ENCODE data around the gene CCL17.
"Not testable (repeated sequence)": the region's sequence is repeated elsewhere in the genome, so short reads cannot be mapped to it uniquely, and the experiment has no call there.

CCL17 gene

DNA sequence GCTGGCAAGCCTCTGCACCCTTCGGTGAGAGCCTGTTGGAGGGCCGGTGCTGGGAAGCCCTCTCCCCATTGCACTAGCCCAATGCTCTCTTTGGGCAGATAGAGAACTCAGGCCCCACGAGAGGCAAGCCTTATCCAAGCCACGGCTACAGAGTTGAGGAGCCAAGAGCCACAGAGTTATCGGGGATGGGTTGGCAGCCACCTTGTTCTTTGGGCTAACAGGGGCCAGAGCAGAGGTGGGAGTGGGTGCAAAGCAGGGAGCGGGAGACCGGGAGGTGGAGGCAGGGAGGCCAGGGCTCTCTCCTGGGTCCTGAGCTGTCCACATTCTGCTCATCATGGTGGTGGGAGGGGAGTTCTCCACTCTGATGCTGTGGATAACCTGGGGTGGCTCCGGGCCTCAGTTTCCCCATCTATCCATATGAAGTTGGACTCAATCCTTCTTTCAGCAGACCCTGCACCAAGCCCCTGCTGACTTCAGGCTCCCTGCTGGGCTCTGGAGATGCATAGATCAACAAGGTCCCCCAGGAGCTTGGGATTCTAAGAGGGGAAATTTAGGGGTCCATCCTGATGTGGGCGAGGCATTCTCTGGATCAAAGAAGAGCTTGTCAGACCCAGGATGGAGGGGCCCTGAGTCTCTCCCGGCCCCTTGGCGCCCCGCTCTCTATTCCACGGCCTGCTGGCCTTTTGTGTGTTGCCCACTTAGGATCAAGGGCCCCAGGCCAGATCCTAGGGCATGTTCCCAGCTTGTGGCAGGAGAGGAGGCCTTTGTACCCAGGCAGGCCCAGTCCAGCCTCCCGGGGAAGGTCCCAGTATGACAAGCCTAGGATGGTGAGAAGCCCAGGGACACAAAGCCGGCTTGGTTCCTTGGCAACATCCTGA is 32.8 kb upstream of the CCL17 start:
- no peak for ATAC-seq (replicated peaks; ENCODE audit: extremely low read depth, poor library complexity, severe bottlenecking)
- no peak for DNase-seq (ENCODE audit: low spot score in 2 of 2)
- Mint-ChIP-seq H3K27me3 (peaks cover 31% of the 10 kb centered on the region), H3K4me3 (no peak overlapping the region), H3K36me3 (ENCODE audit: insufficient read depth) (no peaks in the 10 kb centered on the region), H3K9me3 (no peaks in the 10 kb centered on the region), H3K4me1 (no peaks in the 10 kb centered on the region), H3K27ac (ENCODE audit: low read depth) (no peak overlapping the region)

GRCh38 chr16:57372372-57373116 is 32.0 kb upstream of the CCL17 start, which contains the start of gene CX3CL1:
CX3CL1 (plus strand) TSS chr16:57372490; CDS start chr16:57372569, 79 bp downstream.
- no peaks in the 10 kb centered on the region for H3K36me3 Mint-ChIP-seq (ENCODE audit: insufficient read depth)
- DNase-seq (ENCODE audit: low spot score in 2 of 2), result no peak
- H3K27ac Mint-ChIP-seq (ENCODE audit: low read depth), result no peak within 1 kb of the TSS
- no peak for ATAC-seq (replicated peaks; ENCODE audit: extremely low read depth, poor library complexity, severe bottlenecking)
- no peak within 1 kb of the TSS for H3K4me3 Mint-ChIP-seq
- H3K9me3 Mint-ChIP-seq, result no peaks in the 10 kb centered on the region
- H3K4me1 Mint-ChIP-seq, result no peaks in the 10 kb centered on the region
- H3K27me3 Mint-ChIP-seq, result peaks cover 22% of the 10 kb centered on the region

DNA sequence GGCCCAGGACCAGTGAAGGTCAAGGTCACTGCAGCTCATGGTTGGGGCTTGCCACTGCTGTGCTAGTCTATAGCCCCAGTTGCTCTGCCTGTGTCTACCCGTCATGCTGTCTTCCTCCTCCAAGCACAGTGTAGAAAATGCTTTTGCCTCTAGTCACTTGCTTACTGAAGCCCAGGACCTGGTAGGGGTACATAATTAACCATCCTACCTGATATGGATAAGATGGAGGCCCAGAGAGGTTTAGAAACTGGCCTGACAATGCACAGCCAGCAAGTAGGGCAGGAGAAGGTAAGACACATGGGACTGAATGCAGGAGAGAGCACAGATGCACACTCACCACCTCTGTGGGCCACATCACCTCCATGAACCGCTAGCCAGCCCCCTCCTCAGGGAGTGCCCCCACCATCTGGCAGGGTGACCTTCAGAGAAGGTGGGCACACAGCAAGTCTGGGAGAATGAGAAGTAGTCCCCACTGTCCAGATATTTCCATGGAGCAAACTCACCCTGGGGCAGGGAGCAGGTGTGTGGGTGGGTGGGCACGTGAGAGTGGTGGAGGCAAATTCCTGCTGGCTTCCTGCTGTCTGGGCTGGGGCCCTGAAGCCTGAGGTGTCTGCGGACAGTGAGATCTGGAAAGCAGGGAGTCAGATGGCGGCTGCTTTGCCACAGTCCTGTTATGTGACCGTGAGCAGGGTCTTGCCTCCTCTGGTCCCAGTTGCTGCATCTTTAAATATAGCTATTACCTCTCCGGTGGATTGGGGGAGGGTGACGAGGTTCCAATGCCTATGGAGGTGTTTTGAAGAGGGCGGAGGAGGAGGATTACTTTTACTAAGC is 31.2 kb upstream of the CCL17 start:
- no peak overlapping the region for H3K27ac Mint-ChIP-seq (ENCODE audit: low read depth)
- DNase-seq (ENCODE audit: low spot score in 2 of 2) (no peak), ATAC-seq (replicated peaks; ENCODE audit: extremely low read depth, poor library complexity, severe bottlenecking) (no peak)
- no peak overlapping the region for H3K4me3 Mint-ChIP-seq
- H3K9me3 Mint-ChIP-seq, result no peaks in the 10 kb centered on the region
- no peaks in the 10 kb centered on the region for H3K36me3 Mint-ChIP-seq (ENCODE audit: insufficient read depth)
- no peaks in the 10 kb centered on the region for H3K4me1 Mint-ChIP-seq
- H3K27me3 Mint-ChIP-seq, result peaks cover 19% of the 10 kb centered on the region

GRCh38 chr16:57374067-57374534 is 30.5 kb upstream of the CCL17 start:
- H3K27me3 Mint-ChIP-seq, result peaks cover 11% of the 10 kb centered on the region
- no peak for ATAC-seq (replicated peaks; ENCODE audit: extremely low read depth, poor library complexity, severe bottlenecking)
- no peak for DNase-seq (ENCODE audit: low spot score in 2 of 2)

DNA sequence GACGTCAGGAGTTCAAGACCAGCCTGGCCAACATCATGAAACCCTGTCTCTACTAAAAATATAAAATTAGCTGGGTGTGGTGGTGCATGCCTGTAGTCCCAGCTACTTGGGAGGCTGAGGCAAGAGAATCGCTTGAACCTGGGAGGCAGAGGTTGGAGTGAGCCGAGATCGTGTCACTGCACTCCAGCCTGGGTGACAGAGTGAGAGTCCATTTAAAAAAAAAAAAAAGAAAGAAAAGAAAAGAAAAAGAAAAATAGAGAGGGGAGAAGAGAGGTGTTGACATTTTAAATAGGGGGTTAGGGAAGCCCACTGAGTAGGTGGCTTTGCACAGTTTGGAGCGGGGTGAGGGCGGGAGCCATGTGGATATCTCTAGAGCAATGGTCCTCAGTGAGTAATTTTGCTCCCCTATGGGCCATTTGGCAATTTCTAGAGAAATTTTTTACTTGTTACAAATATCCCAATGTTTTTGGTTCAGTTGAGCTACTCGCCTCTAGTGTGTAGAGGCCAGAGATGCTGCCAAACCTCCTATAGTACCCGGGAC is 29.6 kb upstream of the CCL17 start:
- not testable (repeated sequence) for H3K4me3 Mint-ChIP-seq; H3K27ac Mint-ChIP-seq (ENCODE audit: low read depth); H3K4me1 Mint-ChIP-seq; H3K27me3 Mint-ChIP-seq; DNase-seq (ENCODE audit: low spot score in 2 of 2); H3K9me3 Mint-ChIP-seq; H3K36me3 Mint-ChIP-seq (ENCODE audit: insufficient read depth); ATAC-seq (replicated peaks; ENCODE audit: extremely low read depth, poor library complexity, severe bottlenecking)

More at GRCh38 chr16:57374067-57374534, 30.5 kb upstream of the CCL17 start:
- Mint-ChIP-seq H3K36me3 (ENCODE audit: insufficient read depth) (no peaks in the 10 kb centered on the region), H3K27ac (ENCODE audit: low read depth) (no peak overlapping the region), H3K4me1 (no peaks in the 10 kb centered on the region), H3K9me3 (no peaks in the 10 kb centered on the region), H3K4me3 (no peak overlapping the region)

- no peaks in the 10 kb centered on the region for H3K9me3 Mint-ChIP-seq
Observed at GRCh38 chr16:57376313-57376818, 28.2 kb upstream of the CCL17 start.

DNA sequence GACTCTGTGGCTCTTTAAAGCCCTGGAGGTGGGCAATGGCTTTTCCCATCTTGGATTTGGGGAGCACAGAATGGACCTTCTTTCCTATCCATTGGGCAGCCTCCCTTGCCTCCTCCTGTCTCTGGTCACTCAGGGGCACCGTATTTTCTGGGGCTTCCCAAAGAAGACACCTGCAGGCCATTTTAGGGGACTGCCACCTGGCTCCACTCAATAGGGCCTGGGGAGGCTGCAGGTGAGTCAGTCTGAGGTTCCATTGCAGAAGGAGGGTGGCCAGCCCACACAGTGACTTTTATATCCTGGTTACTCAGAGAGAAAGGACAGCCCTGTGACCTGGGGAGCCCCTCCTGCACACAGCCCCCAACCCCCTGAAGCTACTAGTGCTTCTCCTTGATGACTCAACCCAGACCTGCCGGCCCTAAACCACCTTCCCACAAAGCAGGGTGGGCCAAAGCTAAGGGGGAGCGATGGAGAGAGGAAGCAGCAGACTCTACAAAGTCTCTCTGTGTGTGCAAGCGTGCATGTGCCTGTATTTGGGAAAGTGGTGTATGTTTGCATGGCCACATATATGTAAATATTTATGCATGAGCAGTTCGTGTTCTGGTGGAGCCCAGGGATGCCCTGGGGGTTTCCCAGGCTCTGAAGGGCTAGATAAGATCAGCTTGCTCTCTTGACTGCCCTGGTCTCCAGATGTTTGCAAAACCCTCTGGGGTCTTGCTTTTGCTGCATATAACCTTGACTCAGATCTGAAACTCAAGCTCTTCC is 27.3 kb upstream of the CCL17 start:
- Mint-ChIP-seq H3K27me3 (peaks cover 10% of the 10 kb centered on the region), H3K9me3 (no peaks in the 10 kb centered on the region), H3K4me1 (no peaks in the 10 kb centered on the region), H3K4me3 (no peak overlapping the region), H3K27ac (ENCODE audit: low read depth) (no peak overlapping the region), H3K36me3 (ENCODE audit: insufficient read depth) (no peaks in the 10 kb centered on the region)
- ATAC-seq (replicated peaks; ENCODE audit: extremely low read depth, poor library complexity, severe bottlenecking) (no peak), DNase-seq (ENCODE audit: low spot score in 2 of 2) (no peak)

More at GRCh38 chr16:57376313-57376818, 28.2 kb upstream of the CCL17 start:
- no peaks in the 10 kb centered on the region for H3K4me1 Mint-ChIP-seq
- peaks cover 10% of the 10 kb centered on the region for H3K27me3 Mint-ChIP-seq
- H3K36me3 Mint-ChIP-seq (ENCODE audit: insufficient read depth), result no peaks in the 10 kb centered on the region
- no peak overlapping the region for H3K4me3 Mint-ChIP-seq
- no peak overlapping the region for H3K27ac Mint-ChIP-seq (ENCODE audit: low read depth)
- ATAC-seq (replicated peaks; ENCODE audit: extremely low read depth, poor library complexity, severe bottlenecking), result no peak
- no peak for DNase-seq (ENCODE audit: low spot score in 2 of 2)

DNA sequence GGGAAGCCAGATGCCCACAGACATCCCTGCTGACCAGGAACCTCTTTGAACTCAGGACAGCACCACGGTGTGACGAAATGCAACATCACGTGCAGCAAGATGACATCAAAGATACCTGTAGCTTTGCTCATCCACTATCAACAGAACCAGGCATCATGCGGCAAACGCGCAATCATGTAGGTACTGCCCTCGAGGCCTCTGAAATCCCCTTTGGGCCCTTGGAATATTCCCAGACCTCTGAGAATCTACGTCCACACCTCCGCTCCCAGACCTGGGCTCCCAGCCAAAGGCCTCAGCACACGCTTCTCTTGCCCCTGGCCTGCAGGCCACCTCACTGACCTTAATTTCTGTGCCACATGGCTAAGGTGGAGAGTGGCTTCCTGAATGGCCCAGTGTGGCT is 25.0 kb upstream of the CCL17 start:
- ATAC-seq (replicated peaks; ENCODE audit: extremely low read depth, poor library complexity, severe bottlenecking) (no peak), DNase-seq (ENCODE audit: low spot score in 2 of 2) (no peak)
- H3K4me3 Mint-ChIP-seq, result no peak overlapping the region
- no peaks in the 10 kb centered on the region for H3K4me1 Mint-ChIP-seq
- no peaks in the 10 kb centered on the region for H3K36me3 Mint-ChIP-seq (ENCODE audit: insufficient read depth)
- no peaks in the 10 kb centered on the region for H3K27me3 Mint-ChIP-seq
- H3K27ac Mint-ChIP-seq (ENCODE audit: low read depth), result no peak overlapping the region
- H3K9me3 Mint-ChIP-seq, result no peaks in the 10 kb centered on the region

DNA sequence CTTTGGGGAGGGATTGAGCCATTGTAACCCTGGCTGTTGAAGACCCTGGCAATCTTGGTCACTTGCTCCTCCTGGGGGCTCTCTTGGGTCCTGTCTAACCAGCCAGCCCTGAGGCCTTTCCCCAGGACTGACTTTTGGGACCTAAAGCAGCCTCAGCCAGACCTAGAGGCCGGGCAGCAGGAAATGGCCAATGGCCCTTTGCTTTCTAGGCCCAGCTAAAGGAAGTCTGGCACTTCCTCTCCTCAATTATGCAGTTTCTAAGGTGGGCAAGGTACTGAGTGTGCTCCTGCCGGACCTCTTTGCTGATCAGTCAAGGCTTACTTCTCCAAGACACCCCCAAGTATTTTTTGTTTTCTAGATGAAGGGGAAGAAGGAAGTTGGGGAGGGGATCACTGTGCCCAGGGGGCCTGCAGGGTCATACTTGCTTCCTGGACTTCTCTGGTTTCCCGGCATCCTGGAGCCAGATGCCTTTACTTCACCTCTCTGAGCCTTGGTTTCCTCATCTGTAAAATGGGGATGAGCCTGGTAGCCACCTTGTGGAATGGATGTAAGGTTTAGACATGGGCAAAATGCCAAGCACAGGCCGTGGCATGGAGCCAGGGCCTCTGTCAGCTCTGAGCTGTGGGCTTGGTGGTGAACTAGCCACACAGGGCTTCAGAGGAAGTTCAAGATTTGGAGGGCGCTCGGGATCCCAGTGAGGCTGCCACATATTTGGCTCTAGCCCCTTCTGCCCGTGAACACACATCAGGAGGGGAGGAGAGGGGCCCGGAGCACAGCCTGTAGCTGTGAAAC is 23.7 kb upstream of the CCL17 start:
- ATAC-seq (replicated peaks; ENCODE audit: extremely low read depth, poor library complexity, severe bottlenecking) (no peak), DNase-seq (ENCODE audit: low spot score in 2 of 2) (no peak)
- no peak overlapping the region for H3K4me3 Mint-ChIP-seq
- no peaks in the 10 kb centered on the region for H3K36me3 Mint-ChIP-seq (ENCODE audit: insufficient read depth)
- no peaks in the 10 kb centered on the region for H3K9me3 Mint-ChIP-seq
- no peaks in the 10 kb centered on the region for H3K27me3 Mint-ChIP-seq
- no peaks in the 10 kb centered on the region for H3K4me1 Mint-ChIP-seq
- H3K27ac Mint-ChIP-seq (ENCODE audit: low read depth), result no peak overlapping the region

GRCh38 chr16:57381791-57382534 is 22.6 kb upstream of the CCL17 start:
- ATAC-seq (replicated peaks; ENCODE audit: extremely low read depth, poor library complexity, severe bottlenecking), result no peak
- DNase-seq (ENCODE audit: low spot score in 2 of 2), result no peak
- H3K27ac Mint-ChIP-seq (ENCODE audit: low read depth), result no peak overlapping the region
- no peaks in the 10 kb centered on the region for H3K4me1 Mint-ChIP-seq
- no peaks in the 10 kb centered on the region for H3K36me3 Mint-ChIP-seq (ENCODE audit: insufficient read depth)
- no peaks in the 10 kb centered on the region for H3K9me3 Mint-ChIP-seq
- H3K27me3 Mint-ChIP-seq, result no peaks in the 10 kb centered on the region
- no peak overlapping the region for H3K4me3 Mint-ChIP-seq
